GM21447 (cell line): ENCODE results near the gene DECR2.

ENCODE experiments used
- ATAC-seq: cut with Tn5 transposase; IDR thresholded peaks from one replicate; pipeline ENCODE4 v1.9.1; 2021; ENCODE audit not compliant: unreplicated experiment

The DECR2 gene

GRCh38 chr16:364595-365491, 36.8 kb upstream of the DECR2 start:
- ATAC-seq = no peak

GRCh38 chr16:366476-366875, 35.2 kb upstream of the DECR2 start:
- ATAC-seq = no peak

- no peak for ATAC-seq
Observed at GRCh38 chr16:367333-367903, 34.3 kb upstream of the DECR2 start.

GRCh38 chr16:368388-369158, 33.1 kb upstream of the DECR2 start:
- ATAC-seq = no peak

GRCh38 chr16:369275-369865, 32.3 kb upstream of the DECR2 start:
- ATAC-seq = no peak

GRCh38 chr16:369866-370436, 31.7 kb upstream of the DECR2 start:
- no peak for ATAC-seq

GRCh38 chr16:370443-370842, 31.2 kb upstream of the DECR2 start, which contains the start of gene MRPL28:
Gene MRPL28, minus strand, starts transcription at chr16:370538. Its CDS starts 320 bp downstream, at chr16:370218.
- ATAC-seq = peak; percentile 91

GRCh38 chr16:370979-371514, 30.6 kb upstream of the DECR2 start:
- no peak for ATAC-seq

GRCh38 chr16:371515-372301, 30.0 kb upstream of the DECR2 start:
- ATAC-seq = no peak

GRCh38 chr16:372302-372983, 29.2 kb upstream of the DECR2 start:
- no peak for ATAC-seq

GRCh38 chr16:373020-373598, 28.6 kb upstream of the DECR2 start:
- no peak for ATAC-seq

GRCh38 chr16:373848-374615, 27.7 kb upstream of the DECR2 start:
- ATAC-seq = no peak

- ATAC-seq = no peak
Observed at GRCh38 chr16:374616-374926, 27.1 kb upstream of the DECR2 start.

GRCh38 chr16:375212-375611, 26.5 kb upstream of the DECR2 start:
- ATAC-seq = no peak

GRCh38 chr16:375927-376816, 25.5 kb upstream of the DECR2 start:
- ATAC-seq = no peak

- ATAC-seq = no peak
Observed at GRCh38 chr16:376817-377418, 24.8 kb upstream of the DECR2 start.

GRCh38 chr16:377419-377951, 24.2 kb upstream of the DECR2 start:
- no peak for ATAC-seq
